NCI-H1092 treated with DMSO at 0.1 percent for 48 hours (cell line): ENCODE measurements around the gene HIP1.
"Not testable (repeated sequence)": the region's sequence is repeated elsewhere in the genome, so short reads cannot be mapped to it uniquely, and the experiment has no call there.

ENCODE experiments used
- DNase-seq: peaks from one replicate; lab custom pipeline; 2025; lab: John Stamatoyannopoulos, UW

Gene HIP1

DNA sequence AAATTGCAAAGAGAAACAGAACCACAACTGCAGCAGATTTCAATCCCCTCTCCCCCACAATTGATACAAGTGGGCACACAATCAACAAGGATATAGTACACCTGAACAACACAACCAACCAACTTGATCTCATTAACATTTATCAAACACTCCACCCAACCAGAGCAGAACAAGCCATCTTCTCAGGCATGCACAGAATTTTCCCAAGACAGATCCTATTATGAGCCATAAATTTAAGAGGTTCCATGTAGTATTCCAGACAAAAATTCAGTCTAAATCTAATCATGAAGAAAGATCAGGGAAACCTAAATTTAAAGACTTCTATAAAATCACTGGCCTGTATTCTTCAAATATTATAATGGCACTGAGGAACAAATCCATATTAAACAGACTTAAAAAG lies 217.0 kb downstream of the HIP1 start:
- not testable (repeated sequence) for DNase-seq

DNA sequence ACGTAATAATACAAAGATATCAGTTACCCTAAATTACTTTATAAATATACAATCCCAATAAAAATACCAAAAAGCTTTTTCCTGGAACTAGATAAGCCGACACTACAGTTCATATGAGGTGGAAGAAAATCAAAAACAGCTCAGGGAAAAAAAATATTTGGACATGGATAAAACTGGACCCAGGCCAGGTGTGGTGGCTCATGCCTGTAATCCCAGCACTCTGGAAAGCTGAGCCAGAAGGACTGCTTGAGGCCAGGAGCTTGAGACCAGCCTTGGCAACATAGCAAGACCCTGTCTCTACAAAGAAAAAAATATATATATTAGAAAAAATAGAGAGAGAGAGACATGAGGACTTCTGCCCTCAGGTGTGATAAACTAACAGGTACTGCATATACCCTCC lies 219.9 kb downstream of the HIP1 start:
- DNase-seq, result not testable (repeated sequence)

DNA sequence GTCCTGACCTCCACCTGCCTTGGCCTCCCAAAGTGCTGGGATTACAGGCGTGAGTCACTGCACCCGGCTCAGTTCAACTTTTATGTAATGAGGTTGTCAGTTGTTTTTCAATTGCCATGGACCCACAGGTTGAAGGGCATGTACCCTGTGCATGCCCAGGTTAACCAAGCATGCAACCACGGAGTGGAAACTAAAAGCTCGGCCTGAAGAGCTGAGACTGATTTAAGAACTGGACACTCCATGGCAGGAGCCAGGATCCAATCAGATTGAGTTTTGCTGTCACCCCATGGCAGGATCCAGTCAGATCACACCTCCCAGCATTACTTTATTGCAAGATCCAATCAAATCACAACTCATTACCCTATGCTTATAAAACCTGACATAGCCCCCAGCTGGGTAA lies 229.7 kb downstream of the HIP1 start:
- not testable (repeated sequence) for DNase-seq

DNA sequence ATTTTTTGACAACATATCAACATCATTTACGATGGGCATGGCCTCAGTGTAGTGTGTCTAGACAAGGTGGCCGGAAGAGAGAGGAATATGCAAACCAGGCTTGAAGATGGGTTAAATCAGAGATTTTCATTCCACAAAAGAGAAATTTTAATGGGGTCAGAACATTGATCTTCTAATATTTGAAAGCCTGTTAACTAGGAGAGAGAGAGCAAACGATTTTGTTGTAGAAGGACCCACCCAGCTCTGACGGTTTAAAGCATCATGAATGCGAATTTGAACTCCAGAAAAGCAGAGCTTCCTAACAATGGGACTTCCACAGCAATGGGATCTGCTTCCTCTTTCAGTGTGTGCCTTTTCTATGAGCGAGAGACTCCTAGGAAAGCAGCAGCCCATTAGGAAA lies 246.7 kb downstream of the HIP1 start, which contains the start of gene SPDYE5:
Gene SPDYE5, plus strand, starts transcription at position 301 of the 400 bp plus-strand sequence. CDS start 1,728 bp downstream, outside the sequence.
- not testable (repeated sequence) for DNase-seq

DNA sequence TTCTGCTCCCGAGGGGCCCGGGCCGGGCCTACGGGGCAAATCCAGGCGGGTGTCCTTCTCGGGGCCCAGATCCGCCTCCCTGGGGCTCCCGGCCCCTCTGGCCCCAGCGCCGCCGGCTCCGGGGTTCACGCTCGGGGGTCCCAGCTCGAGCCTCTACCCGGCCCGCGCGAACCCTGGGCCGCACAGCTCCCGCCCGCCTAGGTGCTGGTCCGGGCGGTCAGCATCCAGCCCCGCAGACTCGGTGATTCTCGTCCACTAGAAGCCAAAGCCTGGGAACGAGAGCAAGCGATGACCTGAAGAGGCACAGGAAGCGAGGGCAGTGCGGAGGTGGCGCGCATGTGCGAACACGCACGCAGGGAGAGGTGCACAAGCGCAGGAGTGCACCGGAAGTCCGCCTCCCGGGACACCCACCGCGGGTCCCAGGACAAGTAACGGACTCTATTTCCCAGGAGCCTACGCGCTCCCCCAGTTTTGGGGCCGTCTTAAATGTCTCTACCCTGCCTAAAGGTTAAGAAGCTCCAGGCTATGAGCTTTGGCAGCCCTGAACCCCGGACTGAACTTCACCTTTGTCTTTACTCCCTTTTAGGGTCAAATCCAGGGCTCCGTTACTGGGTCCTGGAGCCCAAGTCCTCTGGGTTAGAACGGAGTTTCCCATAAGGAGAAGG lies 252.6 kb downstream of the HIP1 start, which contains the start of gene POM121C:
Gene POM121C, minus strand, starts transcription at position 321 of the 665 bp plus-strand sequence. CDS start 44,803 bp downstream, outside the sequence.
- DNase-seq, result peak; percentile 86

DNA sequence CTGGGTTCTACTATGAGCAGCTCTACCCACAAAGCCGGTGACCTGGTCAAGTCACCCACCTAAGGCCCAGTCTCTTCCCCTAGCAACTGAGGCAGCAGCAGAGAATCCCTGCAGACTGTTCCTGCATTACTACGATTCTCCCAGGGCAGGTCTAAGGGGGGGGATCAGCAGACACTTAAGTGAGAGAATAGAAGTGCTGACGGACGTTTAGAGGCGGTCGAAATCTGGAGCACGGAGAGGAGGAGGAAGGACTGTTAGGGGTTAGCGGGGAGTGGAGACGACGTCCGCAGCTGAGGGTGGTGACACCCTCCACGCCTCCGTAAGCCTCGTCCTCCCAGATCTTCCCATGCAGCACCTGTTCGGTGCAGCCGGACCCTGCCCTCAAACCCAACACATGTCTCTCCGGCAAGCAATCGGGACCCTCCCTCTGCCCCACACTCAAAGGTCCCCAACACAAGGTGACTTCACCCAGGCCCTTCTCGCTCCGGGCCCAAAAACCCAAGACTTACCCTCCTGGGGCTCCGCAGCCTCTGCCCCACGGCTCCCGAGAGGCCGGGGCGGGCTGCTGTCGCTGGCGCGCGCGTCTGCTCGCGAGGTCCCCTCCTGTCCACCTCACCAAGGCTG lies 253.3 kb downstream of the HIP1 start:
- DNase-seq, result not testable (repeated sequence)
